HEK293T (cell line): ENCODE data around the gene IFFO2.
A peak's percentile ranks its signal among the peaks of the same experiment; 100 is the strongest.

ENCODE experiments used
- CTCF ChIA-PET: fragments of 350-600 bp; formaldehyde crosslinking; extraction: SDS; loops from one replicate; lab custom pipeline; 2021; ENCODE audit warnings: antibody characterized with exemption, inconsistent platforms; lab: Yijun Ruan, JAX
- POLR2A ChIA-PET: fragments of 350-600 bp; formaldehyde crosslinking; extraction: SDS; loops from one replicate; lab custom pipeline; 2020; ENCODE audit warnings: antibody characterized with exemption, inconsistent platforms; lab: Yijun Ruan, JAX
- DNase-seq: peaks from one replicate; pipeline ENCODE4 v3.0.0; 2012; ENCODE audit warnings: mixed read lengths; ENCODE audit errors: extremely low spot score
- ARNT ChIP-seq: fragments of 450-650 bp; IDR thresholded peaks from 2 replicates; pipeline ENCODE4 v1.6.1; 2017; ENCODE audit warnings: mild to moderate bottlenecking
- BHLHE40 ChIP-seq: fragments of 450-650 bp; IDR thresholded peaks from 2 replicates; pipeline ENCODE4 v1.6.1; 2016; ENCODE audit warnings: mild to moderate bottlenecking, moderate library complexity, borderline replicate concordance
- CTBP1 ChIP-seq: fragments of 450-650 bp; IDR thresholded peaks from 2 replicates; pipeline ENCODE4 v1.6.1; 2016; ENCODE audit warnings: borderline replicate concordance
- ELF4 ChIP-seq: fragments of 450-650 bp; IDR thresholded peaks from 2 replicates; pipeline ENCODE4 v1.6.1; 2017; ENCODE audit warnings: antibody characterized with exemption
- FOXA1 ChIP-seq: fragments of 450-650 bp; IDR thresholded peaks from 2 replicates; pipeline ENCODE4 v1.6.1; 2016; ENCODE audit warnings: mild to moderate bottlenecking
- FOXK2 ChIP-seq: fragments of 450-650 bp; IDR thresholded peaks from 2 replicates; pipeline ENCODE4 v1.6.1; 2016; ENCODE audit warnings: mild to moderate bottlenecking
- FOXM1 ChIP-seq: fragments of 450-650 bp; IDR thresholded peaks from 2 replicates; pipeline ENCODE4 v1.6.1; 2017; ENCODE audit warnings: mild to moderate bottlenecking, borderline replicate concordance
- HDGF ChIP-seq: fragments of 450-650 bp; IDR thresholded peaks from 2 replicates; pipeline ENCODE4 v1.6.1; 2017; ENCODE audit warnings: antibody characterized with exemption, borderline replicate concordance
- L3MBTL2 ChIP-seq: fragments of 450-650 bp; conservative IDR thresholded peaks from 2 replicates; pipeline ENCODE4 v1.6.1; 2016; ENCODE audit warnings: mild to moderate bottlenecking
- LEF1 ChIP-seq: fragments of 450-650 bp; IDR thresholded peaks from 2 replicates; pipeline ENCODE4 v1.6.1; 2017; ENCODE audit warnings: mild to moderate bottlenecking, borderline replicate concordance
- NFRKB ChIP-seq: fragments of 450-650 bp; IDR thresholded peaks from 2 replicates; pipeline ENCODE4 v1.6.1; 2016; ENCODE audit warnings: mild to moderate bottlenecking, moderate library complexity
- SP1 ChIP-seq: fragments of 450-650 bp; IDR thresholded peaks from 2 replicates; pipeline ENCODE4 v1.6.1; 2017
- SUZ12 ChIP-seq: fragments of 450-650 bp; IDR thresholded peaks from 2 replicates; pipeline ENCODE4 v1.6.1; 2016; ENCODE audit warnings: mild to moderate bottlenecking
- TARDBP ChIP-seq: fragments of 450-650 bp; IDR thresholded peaks from 2 replicates; pipeline ENCODE4 v1.6.1; 2016
- ZNF384 ChIP-seq: fragments of 450-650 bp; IDR thresholded peaks from 2 replicates; pipeline ENCODE4 v1.6.1; 2016
- TF ChIP-seq, protein P1 (sequence below): fragments of 450-650 bp; IDR thresholded peaks from 2 replicates; pipeline ENCODE4 v1.6.1; 2016

IFFO2 gene

GRCh38 chr1:18960821-18961220, 4.3 kb upstream of the IFFO2 start:
- ChIA-PET POLR2A (no interaction called here), CTCF (no interaction called here)
- no peak for TF ChIP-seq L3MBTL2
- no peak for TF ChIP-seq FOXA1
- no peak for TF ChIP-seq FOXM1
- no peak for TF ChIP-seq TARDBP
- no peak for DNase-seq

DNA sequence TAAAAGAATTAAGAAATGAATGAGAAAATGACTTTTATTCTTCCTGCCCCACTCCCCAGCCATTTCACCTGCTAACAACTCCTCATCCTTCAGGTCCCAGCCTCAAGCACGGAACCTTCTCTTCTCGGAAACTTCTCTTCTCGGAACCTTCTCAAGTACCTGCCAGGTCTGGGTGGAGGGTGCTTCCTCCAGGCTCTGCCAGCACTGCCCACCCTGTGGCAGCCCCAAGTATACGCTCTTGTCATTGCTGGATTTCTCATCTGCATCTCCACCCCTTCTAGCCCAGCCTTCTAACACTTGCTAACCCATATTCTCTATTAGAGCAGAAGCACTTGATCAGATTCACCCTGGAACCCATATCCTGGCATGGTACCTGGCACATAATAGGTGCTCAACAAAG, 3.9 kb upstream of the IFFO2 start:
- CTCF ChIA-PET: no interaction called here
- POLR2A ChIA-PET: no interaction called here
- no peak for TF ChIP-seq ELF4
- TF ChIP-seq FOXA1: no peak
- no peak for TF ChIP-seq FOXM1

GRCh38 chr1:18959591-18959990, 3.1 kb upstream of the IFFO2 start:
- no peak for DNase-seq
- no peak for TF ChIP-seq FOXA1
- no peak for TF ChIP-seq ARNT
- no peak for TF ChIP-seq FOXM1
- TF ChIP-seq ZNF384: no peak
- no peak for TF ChIP-seq SP1
- no peak for TF ChIP-seq HDGF
- no peak for TF ChIP-seq NFRKB
- no peak for TF ChIP-seq FOXK2
- TF ChIP-seq LEF1: no peak
- no peak for TF ChIP-seq TARDBP
- TF ChIP-seq ELF4: no peak
- CTCF ChIA-PET: no interaction called here
- POLR2A ChIA-PET: no interaction called here

More for the DNA sequence above, 3.9 kb upstream of the IFFO2 start:
- no peak for DNase-seq

DNA sequence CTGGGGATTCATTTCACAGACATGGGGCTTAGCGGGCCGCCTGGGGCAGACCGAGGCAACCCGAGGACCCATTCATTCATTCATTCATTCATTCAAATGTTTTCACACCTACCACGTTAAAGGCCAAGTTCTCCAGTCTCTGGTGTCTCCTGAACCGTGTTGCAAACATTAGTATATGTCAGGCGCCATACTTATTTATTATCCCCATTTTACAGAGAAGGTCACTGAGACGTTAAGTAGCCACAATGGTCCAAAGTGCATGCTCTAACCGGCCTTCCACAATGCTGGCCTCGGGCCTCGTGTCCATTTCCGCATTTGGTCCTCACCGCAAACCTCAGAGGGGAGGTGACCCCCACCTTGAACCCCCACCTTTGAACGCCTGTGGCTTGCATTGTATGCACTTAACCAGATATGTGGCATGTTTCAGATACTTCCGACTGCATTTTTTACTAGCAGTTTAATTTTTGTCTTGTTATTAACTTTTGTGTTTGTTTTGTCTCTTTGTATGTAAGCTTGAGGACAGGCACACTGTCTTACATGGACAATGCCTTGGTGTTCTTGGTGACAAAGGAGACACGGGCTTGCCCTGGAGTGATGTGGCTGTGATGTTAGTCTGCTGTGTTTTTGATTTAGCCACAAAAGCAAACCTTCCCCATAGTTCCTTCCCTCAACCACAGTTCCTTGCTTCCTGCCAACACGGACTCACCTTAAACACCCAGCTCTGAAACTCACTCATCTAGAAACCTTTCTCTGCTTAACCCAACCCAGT, 1.2 kb upstream of the IFFO2 start:
- ChIA-PET CTCF (interaction anchor here (0.6 to 1.2 kb wide), 2 partner anchors 44 to 286 kb away, joined by 3 to 4 read pairs; no protein-coding TSS in a partner anchor), POLR2A (no interaction called here)
- TF ChIP-seq FOXM1 (no peak), SP1 (no peak), L3MBTL2 (no peak), TARDBP (no peak), ARNT (no peak), NFRKB (no peak), LEF1 (no peak), FOXK2 (no peak), ELF4 (no peak), SUZ12 (no peak)
- TF ChIP-seq, protein P1, sequence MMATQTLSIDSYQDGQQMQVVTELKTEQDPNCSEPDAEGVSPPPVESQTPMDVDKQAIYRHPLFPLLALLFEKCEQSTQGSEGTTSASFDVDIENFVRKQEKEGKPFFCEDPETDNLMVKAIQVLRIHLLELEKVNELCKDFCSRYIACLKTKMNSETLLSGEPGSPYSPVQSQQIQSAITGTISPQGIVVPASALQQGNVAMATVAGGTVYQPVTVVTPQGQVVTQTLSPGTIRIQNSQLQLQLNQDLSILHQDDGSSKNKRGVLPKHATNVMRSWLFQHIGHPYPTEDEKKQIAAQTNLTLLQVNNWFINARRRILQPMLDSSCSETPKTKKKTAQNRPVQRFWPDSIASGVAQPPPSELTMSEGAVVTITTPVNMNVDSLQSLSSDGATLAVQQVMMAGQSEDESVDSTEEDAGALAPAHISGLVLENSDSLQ: no peak
- no peak for DNase-seq

GRCh38 chr1:18957136-18957521, 653 bp upstream of the IFFO2 start:
- CTCF ChIA-PET: interaction anchor here (0.7 to 1.2 kb wide), 2 partner anchors 43 to 363 kb away, joined by 3 to 4 read pairs; no protein-coding TSS in a partner anchor

GRCh38 chr1:18955441-18956192, 859 bp downstream of the IFFO2 start:
- ChIA-PET POLR2A (interaction anchor here (0.9 to 2.3 kb wide), 9 partner anchors 10 to 53 kb away, joined by 3 to 15 read pairs (median 4); no protein-coding TSS in a partner anchor), CTCF (interaction anchor here (0.7 kb wide), 1 partner anchor 14 kb away, joined by 3 read pairs; no protein-coding TSS in a partner anchor)
- DNase-seq: peak; percentile 44
- TF ChIP-seq ZNF384: no peak
- no peak for TF ChIP-seq FOXK2
- TF ChIP-seq, protein P1: no peak
- TF ChIP-seq ELF4: no peak
- TF ChIP-seq FOXM1: no peak

More at GRCh38 chr1:18957136-18957521, 653 bp upstream of the IFFO2 start:
- TF ChIP-seq ELF4: no peak
- no peak for TF ChIP-seq FOXK2
- TF ChIP-seq L3MBTL2: no peak
- no peak for TF ChIP-seq LEF1
- no peak for TF ChIP-seq CTBP1
- TF ChIP-seq NFRKB: no peak
- TF ChIP-seq SP1: no peak
- TF ChIP-seq BHLHE40: no peak
- DNase-seq: no peak
- POLR2A ChIA-PET: interaction anchor here (1.6 kb wide), 1 partner anchor 12 kb away, joined by 15 read pairs; no protein-coding TSS in a partner anchor

DNA sequence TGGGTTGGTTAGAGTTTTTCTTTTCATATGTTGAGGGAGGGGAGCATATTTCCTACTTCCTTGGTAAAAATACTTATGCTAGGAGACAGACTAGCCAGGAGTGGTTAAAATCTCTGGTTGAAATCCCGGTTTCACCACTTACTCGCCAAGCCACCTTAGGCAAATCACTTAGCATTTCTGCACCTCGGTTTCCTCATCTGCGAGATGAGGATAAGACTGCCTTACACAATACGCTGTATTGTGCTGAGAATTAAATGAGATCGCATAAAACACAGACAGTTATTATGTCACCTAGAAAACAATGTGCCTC, 1.4 kb downstream of the IFFO2 start:
- ChIA-PET CTCF (no interaction called here), POLR2A (interaction anchor here (0.9 to 2.3 kb wide), 6 partner anchors 13 to 52 kb away, joined by 3 to 7 read pairs (median 4); no protein-coding TSS in a partner anchor)
- DNase-seq: no peak
- TF ChIP-seq SUZ12 (no peak), ARNT (no peak), TARDBP (no peak), L3MBTL2 (no peak)
